ENCODE data around the gene CEP70. TPM values are rescaled to one million over a fixed set of nuclear protein-coding genes. Genes with fewer than 3 reads are reported as not detected.
A peak's percentile ranks its signal among the peaks of the same experiment; 100 is the strongest.

Gene CEP70
- polyA plus RNA-seq (2013, experiment 1 of 2): 12.7 TPM
- polyA plus RNA-seq (2013, experiment 2 of 2): 12.9 TPM

- H3K27ac ChIP-seq (ENCODE audit: low read depth, low read length): no peak within 1 kb of the TSS
- no peak within 1 kb of the TSS for H3K4ac ChIP-seq (ENCODE audit: low read depth, low read length)
- H3K4me3 ChIP-seq (ENCODE audit: low read length): peak within 1 kb of the TSS; percentile 88
- no peak within 1 kb of the TSS for H4K5ac ChIP-seq (ENCODE audit: low read length)
- H2BK15ac ChIP-seq (replicated peaks; ENCODE audit: low read depth): no peak within 1 kb of the TSS
- H3K56ac ChIP-seq (ENCODE audit: low read length): peak within 1 kb of the TSS; percentile 92
- peak within 1 kb of the TSS; percentile 97 for H3K4me2 ChIP-seq (ENCODE audit: low read length)
- peak within 1 kb of the TSS; percentile 23 for H3K18ac ChIP-seq (ENCODE audit: low read length)
- no CpG with 5 or more reads among the region's 52 CpGs for WGBS (ENCODE audit: extremely low coverage, insufficient coverage, low lambda C conversion rate)
- no peak within 1 kb of the TSS for H2AK5ac ChIP-seq (ENCODE audit: low read length)
- no peaks in the 10 kb centered on the region for H3K79me2 ChIP-seq (ENCODE audit: control insufficient read depth, insufficient read depth, low read length)
- no peak within 1 kb of the TSS for H2BK120ac ChIP-seq (ENCODE audit: low read depth, low read length)
- no peaks in the 10 kb centered on the region for H3K27me3 ChIP-seq (ENCODE audit: insufficient read depth, low read length, poor library complexity)
- no peaks in the 10 kb centered on the region for H3K79me1 ChIP-seq (ENCODE audit: low read length)
- no peak within 1 kb of the TSS for H2BK5ac ChIP-seq (ENCODE audit: low read length)
- no peak within 1 kb of the TSS for H4K8ac ChIP-seq (ENCODE audit: low read depth, low read length)
- no peaks in the 10 kb centered on the region for H3K36me3 ChIP-seq (ENCODE audit: control insufficient read depth, insufficient read depth, low read length)
- no peaks in the 10 kb centered on the region for H3K4me1 ChIP-seq (ENCODE audit: control insufficient read depth, low read depth, low read length)
- H3K9ac ChIP-seq (ENCODE audit: low read length): peak within 1 kb of the TSS; percentile 88
- DNase-seq: peak; percentile 97
- H3K23ac ChIP-seq (ENCODE audit: low read length): peak within 1 kb of the TSS; percentile 85
Observed at GRCh38 chr3:138594150-138594934, at the start of gene CEP70. TSS of gene CEP70 (minus strand) at chr3:138594260. CDS start at chr3:138572927, 21,333 bp downstream.

- no peak overlapping the region for H3K18ac ChIP-seq (ENCODE audit: low read length)
- H2BK15ac ChIP-seq (replicated peaks; ENCODE audit: low read depth): no peak overlapping the region
- no peaks in the 10 kb centered on the region for H3K36me3 ChIP-seq (ENCODE audit: control insufficient read depth, insufficient read depth, low read length)
- no peak overlapping the region for H4K8ac ChIP-seq (ENCODE audit: low read depth, low read length)
- H3K27me3 ChIP-seq (ENCODE audit: insufficient read depth, low read length, poor library complexity): no peaks in the 10 kb centered on the region
- no peaks in the 10 kb centered on the region for H3K79me1 ChIP-seq (ENCODE audit: low read length)
- no peak overlapping the region for H3K56ac ChIP-seq (ENCODE audit: low read length)
- H2BK120ac ChIP-seq (ENCODE audit: low read depth, low read length): no peak overlapping the region
- no peak overlapping the region for H3K4ac ChIP-seq (ENCODE audit: low read depth, low read length)
- H3K23ac ChIP-seq (ENCODE audit: low read length): no peak overlapping the region
- WGBS (ENCODE audit: extremely low coverage, insufficient coverage, low lambda C conversion rate): no CpG with 5 or more reads among the region's 1 CpG
- no peak overlapping the region for H2BK5ac ChIP-seq (ENCODE audit: low read length)
- H3K79me2 ChIP-seq (ENCODE audit: control insufficient read depth, insufficient read depth, low read length): no peaks in the 10 kb centered on the region
- no peak overlapping the region for H3K9ac ChIP-seq (ENCODE audit: low read length)
- DNase-seq: no peak
- H3K4me2 ChIP-seq (ENCODE audit: low read length): no peak overlapping the region
- H4K5ac ChIP-seq (ENCODE audit: low read length): no peak overlapping the region
- no peak overlapping the region for H2AK5ac ChIP-seq (ENCODE audit: low read length)
- no peak overlapping the region for H3K4me3 ChIP-seq (ENCODE audit: low read length)
- H3K27ac ChIP-seq (ENCODE audit: low read depth, low read length): no peak overlapping the region
- H3K4me1 ChIP-seq (ENCODE audit: control insufficient read depth, low read depth, low read length): no peaks in the 10 kb centered on the region
Observed at GRCh38 chr3:138642927-138643253, 48.8 kb upstream of the CEP70 start.

- Histone ChIP-seq H4K8ac (ENCODE audit: low read depth, low read length) (no peak overlapping the region), H3K27me3 (ENCODE audit: insufficient read depth, low read length, poor library complexity) (no peaks in the 10 kb centered on the region), H3K18ac (ENCODE audit: low read length) (no peak overlapping the region), H3K4me2 (ENCODE audit: low read length) (no peak overlapping the region), H2BK5ac (ENCODE audit: low read length) (no peak overlapping the region), H4K5ac (ENCODE audit: low read length) (no peak overlapping the region), H2BK120ac (ENCODE audit: low read depth, low read length) (no peak overlapping the region), H3K4me3 (ENCODE audit: low read length) (no peak overlapping the region), H2AK5ac (ENCODE audit: low read length) (no peak overlapping the region), H3K4me1 (ENCODE audit: control insufficient read depth, low read depth, low read length) (no peaks in the 10 kb centered on the region), H3K79me1 (ENCODE audit: low read length) (no peaks in the 10 kb centered on the region), H3K27ac (ENCODE audit: low read depth, low read length) (no peak overlapping the region), H2BK15ac (replicated peaks; ENCODE audit: low read depth) (no peak overlapping the region), H3K9ac (ENCODE audit: low read length) (no peak overlapping the region), H3K36me3 (ENCODE audit: control insufficient read depth, insufficient read depth, low read length) (no peaks in the 10 kb centered on the region), H3K56ac (ENCODE audit: low read length) (no peak overlapping the region), H3K4ac (ENCODE audit: low read depth, low read length) (no peak overlapping the region), H3K79me2 (ENCODE audit: control insufficient read depth, insufficient read depth, low read length) (no peaks in the 10 kb centered on the region), H3K23ac (ENCODE audit: low read length) (no peak overlapping the region)
- peak; percentile 17 for DNase-seq
- no CpG with 5 or more reads among the region's 4 CpGs for WGBS (ENCODE audit: extremely low coverage, insufficient coverage, low lambda C conversion rate)
Observed at GRCh38 chr3:138642226-138642926, 48.3 kb upstream of the CEP70 start.

GRCh38 chr3:138640537-138640936, 46.5 kb upstream of the CEP70 start:
- Histone ChIP-seq H3K36me3 (ENCODE audit: control insufficient read depth, insufficient read depth, low read length) (no peaks in the 10 kb centered on the region), H2BK15ac (replicated peaks; ENCODE audit: low read depth) (no peak overlapping the region), H3K4me3 (ENCODE audit: low read length) (no peak overlapping the region), H3K4ac (ENCODE audit: low read depth, low read length) (no peak overlapping the region), H2BK5ac (ENCODE audit: low read length) (no peak overlapping the region), H3K4me2 (ENCODE audit: low read length) (no peak overlapping the region), H4K8ac (ENCODE audit: low read depth, low read length) (no peak overlapping the region), H3K4me1 (ENCODE audit: control insufficient read depth, low read depth, low read length) (no peaks in the 10 kb centered on the region), H3K79me2 (ENCODE audit: control insufficient read depth, insufficient read depth, low read length) (no peaks in the 10 kb centered on the region), H3K18ac (ENCODE audit: low read length) (no peak overlapping the region), H3K79me1 (ENCODE audit: low read length) (no peaks in the 10 kb centered on the region), H3K27me3 (ENCODE audit: insufficient read depth, low read length, poor library complexity) (no peaks in the 10 kb centered on the region), H3K27ac (ENCODE audit: low read depth, low read length) (no peak overlapping the region), H3K9ac (ENCODE audit: low read length) (no peak overlapping the region), H4K5ac (ENCODE audit: low read length) (no peak overlapping the region), H3K56ac (ENCODE audit: low read length) (no peak overlapping the region), H2AK5ac (ENCODE audit: low read length) (no peak overlapping the region), H3K23ac (ENCODE audit: low read length) (no peak overlapping the region), H2BK120ac (ENCODE audit: low read depth, low read length) (no peak overlapping the region)
- no CpG with 5 or more reads among the region's 4 CpGs for WGBS (ENCODE audit: extremely low coverage, insufficient coverage, low lambda C conversion rate)
- DNase-seq: no peak

- H3K4me3 ChIP-seq (ENCODE audit: low read length): no peak overlapping the region
- no peak for DNase-seq
- H3K4me1 ChIP-seq (ENCODE audit: control insufficient read depth, low read depth, low read length): no peaks in the 10 kb centered on the region
- no peak overlapping the region for H3K4ac ChIP-seq (ENCODE audit: low read depth, low read length)
- H3K56ac ChIP-seq (ENCODE audit: low read length): no peak overlapping the region
- H3K18ac ChIP-seq (ENCODE audit: low read length): no peak overlapping the region
- H3K9ac ChIP-seq (ENCODE audit: low read length): no peak overlapping the region
- H4K8ac ChIP-seq (ENCODE audit: low read depth, low read length): no peak overlapping the region
- no CpG with 5 or more reads among the region's 2 CpGs for WGBS (ENCODE audit: extremely low coverage, insufficient coverage, low lambda C conversion rate)
- no peak overlapping the region for H2BK5ac ChIP-seq (ENCODE audit: low read length)
- H3K36me3 ChIP-seq (ENCODE audit: control insufficient read depth, insufficient read depth, low read length): no peaks in the 10 kb centered on the region
- H2AK5ac ChIP-seq (ENCODE audit: low read length): no peak overlapping the region
- H3K79me1 ChIP-seq (ENCODE audit: low read length): no peaks in the 10 kb centered on the region
- H2BK120ac ChIP-seq (ENCODE audit: low read depth, low read length): no peak overlapping the region
- H3K79me2 ChIP-seq (ENCODE audit: control insufficient read depth, insufficient read depth, low read length): no peaks in the 10 kb centered on the region
- H3K27me3 ChIP-seq (ENCODE audit: insufficient read depth, low read length, poor library complexity): no peaks in the 10 kb centered on the region
- H4K5ac ChIP-seq (ENCODE audit: low read length): no peak overlapping the region
- H3K27ac ChIP-seq (ENCODE audit: low read depth, low read length): no peak overlapping the region
- no peak overlapping the region for H3K4me2 ChIP-seq (ENCODE audit: low read length)
- no peak overlapping the region for H3K23ac ChIP-seq (ENCODE audit: low read length)
- H2BK15ac ChIP-seq (replicated peaks; ENCODE audit: low read depth): no peak overlapping the region
Observed at GRCh38 chr3:138638641-138639040, 44.6 kb upstream of the CEP70 start.

All from mesendoderm (in vitro differentiated cells).